Measurements from ENCODE around the gene UBE2D2. TPM values are rescaled to one million over a fixed set of nuclear protein-coding genes. Genes with fewer than 3 reads are reported as not detected.

Gene UBE2D2
- total RNA-seq, 6 experiments from 2014 or later = 38.3 to 68.3 (median 53.1) TPM

- ATAC-seq (no peak), DNase-seq (no peak)
- TF ChIP-seq POLR2A (IDR thresholded peaks at IDR 0.05) (no peak), CTCF (IDR thresholded peaks at IDR 0.05) (no peak)
- H3K9me3 ChIP-seq = no peaks in the 10 kb centered on the region
- intact Hi-C loops (cut with DNase I) = no loop called here
- peaks cover 0 to 98% (median 58%) of the 10 kb centered on the region in 4 donors for H3K4me1 ChIP-seq
- no CpG with 5 or more reads among the region's 9 CpGs for WGBS (ENCODE audit: insufficient coverage, low coverage, low lambda C conversion rate, missing lambda C conversion rate)
- no peaks in the 10 kb centered on the region for H3K27me3 ChIP-seq
- peak overlapping the region in 1 of 3 donors; percentile 80 for H3K27ac ChIP-seq
- no peaks in the 10 kb centered on the region for H3K36me3 ChIP-seq
- H3K4me3 ChIP-seq = no peak overlapping the region
Measured at GRCh38 chr5:139662617-139663016, 101.5 kb downstream of the UBE2D2 start.

- intact Hi-C loops (cut with DNase I) = no loop called here
- no peak for DNase-seq
- peak in 1 of 4 donors; percentile 8 for ATAC-seq
- WGBS (ENCODE audit: insufficient coverage, low coverage, low lambda C conversion rate, missing lambda C conversion rate) = 26% methylated on average over 6 of the region's 14 CpGs
- Histone ChIP-seq H3K27me3 (no peaks in the 10 kb centered on the region), H3K27ac (peak overlapping the region in 1 of 3 donors; percentile 80), H3K4me3 (no peak overlapping the region), H3K9me3 (no peaks in the 10 kb centered on the region), H3K4me1 (peaks cover 0 to 98% (median 54%) of the 10 kb centered on the region in 4 donors), H3K36me3 (no peaks in the 10 kb centered on the region)
- TF ChIP-seq CTCF (IDR thresholded peaks at IDR 0.05) (no peak), POLR2A (IDR thresholded peaks at IDR 0.05) (no peak)
Measured at GRCh38 chr5:139663207-139664085, 102.3 kb downstream of the UBE2D2 start.

GRCh38 chr5:139664086-139664693, 103.1 kb downstream of the UBE2D2 start:
- intact Hi-C loops (cut with DNase I) = no loop called here
- WGBS (ENCODE audit: insufficient coverage, low coverage, low lambda C conversion rate, missing lambda C conversion rate) = 23% methylated on average over 6 of the region's 9 CpGs
- TF ChIP-seq POLR2A (IDR thresholded peaks at IDR 0.05) (no peak), CTCF (IDR thresholded peaks at IDR 0.05) (no peak)
- DNase-seq (peak in 2 of 3 donors; percentile 79 to 81), ATAC-seq (peak; percentile 29 to 39 (median 34))
- no peaks in the 10 kb centered on the region for H3K36me3 ChIP-seq
- H3K4me1 ChIP-seq = peaks cover 0 to 98% (median 52%) of the 10 kb centered on the region in 4 donors
- H3K9me3 ChIP-seq = no peaks in the 10 kb centered on the region
- H3K27ac ChIP-seq = peak overlapping the region in 2 of 3 donors; percentile 12 to 80
- no peak overlapping the region for H3K4me3 ChIP-seq
- no peaks in the 10 kb centered on the region for H3K27me3 ChIP-seq

GRCh38 chr5:139664727-139665351, 103.7 kb downstream of the UBE2D2 start:
- WGBS (ENCODE audit: insufficient coverage, low coverage, low lambda C conversion rate, missing lambda C conversion rate) = 33% methylated on average over 3 of the region's 15 CpGs
- no peaks in the 10 kb centered on the region for H3K27me3 ChIP-seq
- peak overlapping the region in 2 of 3 donors; percentile 12 to 80 for H3K27ac ChIP-seq
- DNase-seq (no peak), ATAC-seq (peak; percentile 17 to 51 (median 37))
- H3K4me3 ChIP-seq = no peak overlapping the region
- TF ChIP-seq POLR2A (IDR thresholded peaks at IDR 0.05) = no peak
- no peak for TF ChIP-seq CTCF (IDR thresholded peaks at IDR 0.05)
- no peaks in the 10 kb centered on the region for H3K9me3 ChIP-seq
- intact Hi-C loops (cut with DNase I) = no loop called here
- H3K4me1 ChIP-seq = peaks cover 0 to 98% (median 50%) of the 10 kb centered on the region in 4 donors
- H3K36me3 ChIP-seq = no peaks in the 10 kb centered on the region
